Activated T-helper 2 cell treated with anti-CD3 and anti-CD28 coated beads, Interferon-gamma antibody, Interleukin-2, Interleukin-4, amounts not matched to agents 10 μg/mL and 5 μg/mL and 100 μg/mL, durations not matched to agents 14 hours and 24 hours and 36 hours (primary cell): Measurements from ENCODE around the gene MATN3. TPM values are rescaled to one million over a fixed set of nuclear protein-coding genes. Genes with fewer than 3 reads are reported as not detected.

Source experiments
- DNase-seq: peaks from one replicate; pipeline ENCODE4 v3.0.0; 2021; ENCODE audit warnings: low spot score
- H3K27ac Mint-ChIP-seq: one replicate; pipeline ENCODE4 v1.8.0; 2021; ENCODE audit warnings: mixed read lengths
- H3K27me3 Mint-ChIP-seq: one replicate; pipeline ENCODE4 v1.8.0; 2021; ENCODE audit warnings: low read depth, mixed read lengths
- H3K36me3 Mint-ChIP-seq: one replicate; pipeline ENCODE4 v1.8.0; 2021; ENCODE audit warnings: low read depth, mixed read lengths
- H3K4me1 Mint-ChIP-seq: one replicate; pipeline ENCODE4 v1.8.0; 2021; ENCODE audit warnings: low read depth, mixed read lengths
- H3K4me3 Mint-ChIP-seq: one replicate; pipeline ENCODE4 v1.8.0; 2021; ENCODE audit warnings: low read depth, mild to moderate bottlenecking, moderate library complexity, mixed read lengths
- H3K9me3 Mint-ChIP-seq: one replicate; pipeline ENCODE4 v1.8.0; 2021; ENCODE audit warnings: mixed read lengths
- intact Hi-C: fragments of 100-400 bp; cut with micrococcal nuclease; formaldehyde crosslinking; loops from one replicate; pipeline ENCODE4 v1.15.1; 2023
- total RNA-seq: library from RNA; stranded (reverse); gene quantifications from 2 replicates; pipeline ENCODE4 v1.2.3, GENCODE V29; 2022

MATN3 gene
- total RNA-seq, 1 donor from 2014 or later = not detected

GRCh38 chr2:20011276-20012031 is 1.0 kb downstream of the MATN3 start:
- intact Hi-C loops = no loop called here
- no peak for DNase-seq
- H3K27me3 Mint-ChIP-seq = peaks cover 57% of the 10 kb centered on the region
- H3K36me3 Mint-ChIP-seq = no peaks in the 10 kb centered on the region
- peak overlapping the region; percentile 73 for H3K4me3 Mint-ChIP-seq
- no peak overlapping the region for H3K27ac Mint-ChIP-seq
- peaks cover 3% of the 10 kb centered on the region for H3K4me1 Mint-ChIP-seq
- no peaks in the 10 kb centered on the region for H3K9me3 Mint-ChIP-seq

DNA sequence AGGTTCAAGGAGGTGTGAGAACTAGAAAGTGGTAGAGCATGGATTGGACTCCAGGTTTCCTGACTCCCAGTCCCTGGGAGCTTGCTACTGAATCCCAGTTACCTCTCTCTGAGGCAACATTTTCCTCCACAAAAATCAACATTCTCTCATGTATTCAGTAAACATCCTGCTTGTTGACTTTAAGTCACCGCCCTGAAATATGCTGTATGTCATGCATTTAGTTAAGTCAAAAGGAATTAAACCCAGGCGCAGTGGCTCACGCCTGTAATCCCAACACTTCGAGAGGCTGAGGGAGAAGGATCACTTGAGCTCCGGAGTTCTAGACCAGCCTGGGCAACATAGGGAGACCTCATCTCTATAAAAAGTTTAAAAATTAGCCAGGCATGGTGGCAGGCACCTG is 3.8 kb downstream of the MATN3 start:
- Mint-ChIP-seq H3K4me3 (no peak overlapping the region), H3K27ac (no peak overlapping the region), H3K9me3 (no peaks in the 10 kb centered on the region), H3K36me3 (no peaks in the 10 kb centered on the region), H3K27me3 (peaks cover 41% of the 10 kb centered on the region), H3K4me1 (peaks cover 3% of the 10 kb centered on the region)
- intact Hi-C loops = no loop called here
- no peak for DNase-seq

- DNase-seq = no peak
- H3K27me3 Mint-ChIP-seq = peaks cover 32% of the 10 kb centered on the region
- H3K36me3 Mint-ChIP-seq = no peaks in the 10 kb centered on the region
- intact Hi-C loops = no loop called here
- H3K9me3 Mint-ChIP-seq = no peaks in the 10 kb centered on the region
- no peaks in the 10 kb centered on the region for H3K4me1 Mint-ChIP-seq
- no peak overlapping the region for H3K27ac Mint-ChIP-seq
- H3K4me3 Mint-ChIP-seq = no peak overlapping the region
These were observed 6.5 kb downstream of the MATN3 start for GRCh38 chr2:20005891-20006470.

DNA sequence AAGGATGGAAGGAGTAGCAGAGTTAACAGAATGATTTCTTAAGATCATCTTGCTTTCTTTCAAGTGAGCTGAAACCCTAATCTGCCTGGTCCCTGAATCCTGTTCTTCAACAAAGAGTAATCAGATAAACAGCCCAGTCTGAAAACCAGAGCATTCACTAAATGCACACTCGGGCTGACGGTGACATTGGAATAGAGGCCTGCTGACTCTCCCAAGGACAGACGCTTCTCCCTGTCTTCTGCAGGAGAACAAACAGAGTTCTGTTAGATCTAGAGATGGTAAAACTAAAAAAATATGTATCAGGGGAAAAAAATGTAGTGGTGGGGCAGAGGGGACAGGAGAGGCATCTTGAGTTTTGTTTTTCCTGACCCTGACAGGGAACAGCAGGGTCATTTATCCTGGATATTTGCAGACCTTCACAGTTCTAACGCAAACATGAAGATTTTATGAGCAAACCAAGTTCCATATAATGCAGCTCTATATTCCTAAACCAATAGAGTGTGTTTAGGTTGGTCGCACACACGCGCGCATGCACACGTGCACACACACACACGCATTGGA is 7.3 kb downstream of the MATN3 start:
- DNase-seq = no peak
- Mint-ChIP-seq H3K27me3 (peaks cover 31% of the 10 kb centered on the region), H3K4me1 (no peaks in the 10 kb centered on the region), H3K4me3 (no peak overlapping the region), H3K27ac (no peak overlapping the region), H3K36me3 (no peaks in the 10 kb centered on the region), H3K9me3 (no peaks in the 10 kb centered on the region)
- intact Hi-C loops = no loop called here

- H3K9me3 Mint-ChIP-seq = no peaks in the 10 kb centered on the region
- peaks cover 33% of the 10 kb centered on the region for H3K27me3 Mint-ChIP-seq
- H3K27ac Mint-ChIP-seq = no peak overlapping the region
- intact Hi-C loops = no loop called here
- no peaks in the 10 kb centered on the region for H3K36me3 Mint-ChIP-seq
- no peaks in the 10 kb centered on the region for H3K4me1 Mint-ChIP-seq
- DNase-seq = no peak
- no peak overlapping the region for H3K4me3 Mint-ChIP-seq
These were observed 11.1 kb downstream of the MATN3 start for GRCh38 chr2:20001361-20001863.

DNA sequence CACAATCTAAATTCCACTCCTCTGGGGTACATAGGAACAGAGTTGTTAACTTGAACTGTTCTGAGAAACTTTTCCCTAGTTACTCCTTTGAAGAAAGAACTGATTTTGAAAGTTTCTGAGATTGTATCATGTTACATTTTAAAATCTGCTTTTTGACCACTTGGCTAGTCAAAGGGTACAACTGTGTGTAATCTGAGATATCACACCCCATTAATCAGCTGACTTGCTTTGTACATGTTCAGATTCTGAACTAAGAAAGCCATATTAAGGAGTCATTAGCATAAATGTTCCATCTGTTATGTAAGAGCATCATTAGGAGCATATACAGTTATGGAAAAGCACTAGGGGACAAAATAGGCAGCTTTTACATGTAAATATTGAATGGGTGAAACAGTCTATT is 18.7 kb downstream of the MATN3 start:
- H3K4me1 Mint-ChIP-seq = peaks cover 15% of the 10 kb centered on the region
- peaks cover 47% of the 10 kb centered on the region for H3K27me3 Mint-ChIP-seq
- H3K9me3 Mint-ChIP-seq = peaks cover 6% of the 10 kb centered on the region
- H3K36me3 Mint-ChIP-seq = no peaks in the 10 kb centered on the region
- H3K27ac Mint-ChIP-seq = no peak overlapping the region
- no peak for DNase-seq
- H3K4me3 Mint-ChIP-seq = no peak overlapping the region
- intact Hi-C loops = no loop called here

GRCh38 chr2:19991895-19992294 is 20.6 kb downstream of the MATN3 start:
- intact Hi-C loops = loop anchor here (2.0 kb wide), 1 partner anchor 91 kb away; the partner anchor contains the start of gene TTC32

DNA sequence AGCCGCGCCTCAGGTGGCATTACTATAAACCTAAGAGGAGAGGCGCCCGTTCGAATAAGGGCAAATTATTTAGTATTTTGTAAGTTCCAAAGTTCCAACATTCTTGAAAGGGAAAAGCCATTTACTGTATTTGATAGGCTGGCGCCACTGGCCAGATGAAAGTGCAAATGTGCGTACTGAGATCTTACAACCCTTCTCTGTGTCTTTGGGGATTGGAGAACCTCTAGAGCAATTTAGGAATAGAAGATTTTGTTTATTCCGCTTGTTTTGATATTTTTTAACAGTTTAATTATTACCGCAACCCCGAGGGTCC is 22.1 kb downstream of the MATN3 start:
- Mint-ChIP-seq H3K9me3 (peaks cover 6% of the 10 kb centered on the region), H3K4me1 (peaks cover 18% of the 10 kb centered on the region), H3K27me3 (peaks cover 29% of the 10 kb centered on the region), H3K36me3 (peaks cover 3% of the 10 kb centered on the region), H3K27ac (no peak overlapping the region), H3K4me3 (peak overlapping the region; percentile 87)
- DNase-seq = no peak
- intact Hi-C loops = loop anchor here (1.0 to 2.0 kb wide), 2 partner anchors 61 to 90 kb away; partner anchors contain the start of genes LAPTM4A and TTC32

More at GRCh38 chr2:19991895-19992294, 20.6 kb downstream of the MATN3 start:
- DNase-seq = no peak
- peaks cover 41% of the 10 kb centered on the region for H3K27me3 Mint-ChIP-seq
- H3K4me1 Mint-ChIP-seq = peaks cover 18% of the 10 kb centered on the region
- no peak overlapping the region for H3K4me3 Mint-ChIP-seq
- peaks cover 6% of the 10 kb centered on the region for H3K9me3 Mint-ChIP-seq
- no peaks in the 10 kb centered on the region for H3K36me3 Mint-ChIP-seq
- no peak overlapping the region for H3K27ac Mint-ChIP-seq

DNA sequence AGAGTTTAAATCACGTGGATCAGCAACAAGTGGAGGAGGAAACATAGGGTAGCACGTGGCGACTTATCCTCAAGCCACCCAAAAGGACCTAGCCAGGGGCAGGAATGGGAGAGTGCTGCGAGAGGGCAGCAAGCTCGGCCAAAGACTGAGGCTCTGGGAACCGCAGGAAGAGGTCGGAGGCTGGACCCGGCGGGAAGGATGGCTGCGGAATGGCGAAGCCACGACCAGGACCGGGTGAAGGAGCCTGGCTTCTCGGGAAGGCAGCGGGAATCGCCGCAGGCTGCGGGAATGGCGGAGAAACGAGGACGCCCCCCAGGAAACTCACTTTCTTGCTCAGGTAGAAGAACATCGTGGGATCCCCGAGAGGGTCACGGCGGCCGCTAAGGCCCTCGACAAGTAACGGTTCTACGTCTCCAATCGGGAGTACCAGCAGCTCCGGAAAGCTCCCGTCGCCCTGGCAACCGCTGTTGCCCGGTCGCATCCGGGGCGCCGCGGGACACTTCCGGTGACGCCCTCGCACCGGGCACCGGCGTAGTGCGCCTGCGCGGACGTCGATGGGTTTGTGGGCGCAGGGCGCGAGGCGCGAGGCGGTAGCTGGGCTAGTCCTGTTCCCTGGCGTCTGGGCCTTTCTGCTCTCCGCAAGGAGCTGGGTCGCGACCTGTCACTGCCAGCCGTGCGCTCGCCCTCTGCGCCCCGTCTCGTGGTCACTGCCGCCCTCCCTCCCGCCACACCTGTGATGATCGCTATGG is 22.6 kb downstream of the MATN3 start, which contains the start of gene WDR35:
Gene WDR35, minus strand, starts transcription at position 439 of the 749 bp plus-strand sequence. Its CDS starts 90 bp downstream, at position 349.
- intact Hi-C loops = loop anchor here (1.0 to 2.0 kb wide), 2 partner anchors 61 to 89 kb away; partner anchors contain the start of genes LAPTM4A and TTC32
- DNase-seq = peak; percentile 90

GRCh38 chr2:19989342-19989666 is 23.2 kb downstream of the MATN3 start:
- Mint-ChIP-seq H3K27me3 (peaks cover 24% of the 10 kb centered on the region), H3K9me3 (peaks cover 6% of the 10 kb centered on the region), H3K4me1 (peaks cover 18% of the 10 kb centered on the region), H3K4me3 (peak overlapping the region; percentile 87), H3K36me3 (peaks cover 3% of the 10 kb centered on the region), H3K27ac (peak overlapping the region; percentile 70)
- intact Hi-C loops = no loop called here
- DNase-seq = no peak

More for the DNA sequence above, 22.6 kb downstream of the MATN3 start, which contains the start of gene WDR35:
- H3K4me1 Mint-ChIP-seq = peaks cover 18% of the 10 kb centered on the region
- peaks cover 6% of the 10 kb centered on the region for H3K9me3 Mint-ChIP-seq
- peak within 1 kb of the TSS; percentile 87 for H3K4me3 Mint-ChIP-seq
- H3K27ac Mint-ChIP-seq = peak within 1 kb of the TSS; percentile 70
- peaks cover 3% of the 10 kb centered on the region for H3K36me3 Mint-ChIP-seq
- peaks cover 29% of the 10 kb centered on the region for H3K27me3 Mint-ChIP-seq

GRCh38 chr2:19988600-19988999 is 23.9 kb downstream of the MATN3 start:
- peak overlapping the region; percentile 87 for H3K4me3 Mint-ChIP-seq
- no peak overlapping the region for H3K27ac Mint-ChIP-seq
- H3K27me3 Mint-ChIP-seq = peaks cover 19% of the 10 kb centered on the region
- H3K4me1 Mint-ChIP-seq = peaks cover 18% of the 10 kb centered on the region
- H3K9me3 Mint-ChIP-seq = peaks cover 6% of the 10 kb centered on the region
- H3K36me3 Mint-ChIP-seq = peaks cover 3% of the 10 kb centered on the region
- intact Hi-C loops = no loop called here
- DNase-seq = no peak

DNA sequence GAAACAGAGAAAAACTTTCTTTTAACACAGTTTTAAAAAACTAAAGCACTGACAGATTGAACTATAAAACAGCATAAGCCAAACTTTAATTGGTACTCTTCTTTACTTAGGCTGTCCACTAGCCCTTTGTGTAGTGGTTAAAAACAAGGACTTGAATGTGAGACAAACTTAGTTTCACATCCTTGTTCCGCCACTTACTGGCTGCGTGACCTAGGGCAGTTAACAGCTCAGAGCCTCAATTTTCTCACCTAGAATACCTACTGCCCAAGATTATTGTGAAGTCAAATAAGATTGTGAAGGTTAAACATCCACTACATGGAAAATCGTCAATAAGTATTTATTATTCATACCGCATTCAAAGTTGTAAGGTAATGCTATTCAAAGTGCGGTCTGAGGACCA is 24.5 kb downstream of the MATN3 start:
- no peak for DNase-seq
- peaks cover 3% of the 10 kb centered on the region for H3K36me3 Mint-ChIP-seq
- no peak overlapping the region for H3K27ac Mint-ChIP-seq
- intact Hi-C loops = no loop called here
- H3K9me3 Mint-ChIP-seq = peaks cover 6% of the 10 kb centered on the region
- H3K4me1 Mint-ChIP-seq = peaks cover 20% of the 10 kb centered on the region
- H3K27me3 Mint-ChIP-seq = peaks cover 12% of the 10 kb centered on the region
- H3K4me3 Mint-ChIP-seq = no peak overlapping the region
